Breast epithelium (tissue), 4 donors: Measurements from ENCODE around the gene KMO. TPM values are rescaled to one million over a fixed set of nuclear protein-coding genes. Genes with fewer than 3 reads are reported as not detected.

Source experiments
- DNase-seq, 2 donors: peaks; one replicate each; pipeline ENCODE4 v3.0.0-alpha.2; 2019; ENCODE audit warnings: low spot score in 2 of 2
- H3K27ac ChIP-seq, 2 donors: fragments of 200-600 bp; sonication (generic) in 1 of 2; one replicate each; pipeline ENCODE4 v1.5.1; 2016 to 2019; ENCODE audit warnings: mild to moderate bottlenecking in 1 of 2
- H3K27me3 ChIP-seq, 2 donors: fragments of 200-600 bp; sonication (generic) in 1 of 2; one replicate each; pipeline versions ENCODE4 v1.5.1 to v1.6.0; 2017 to 2019; ENCODE audit warnings: control low read depth in 1 of 2, mild to moderate bottlenecking in 1 of 2
- H3K36me3 ChIP-seq: fragments of 200-600 bp; one replicate; pipeline ENCODE4 v1.5.1; 2019
- H3K4me1 ChIP-seq, 2 donors: fragments of 200-600 bp; sonication (generic); one replicate each; pipeline ENCODE4 v1.5.1; 2016 to 2019; ENCODE audit warnings: control low read depth in 1 of 2
- H3K4me3 ChIP-seq, 3 donors: fragments of 200-600 bp; sonication (generic); 1 replicate in 2 of 3; 2 replicates in 1 of 3; pipeline ENCODE4 v1.5.1; 2016 to 2019; ENCODE audit warnings: mild to moderate bottlenecking in 3 of 3, moderate library complexity in 2 of 3
- H3K9me3 ChIP-seq, 2 donors: fragments of 200-600 bp; sonication (generic) in 1 of 2; one replicate each; pipeline ENCODE4 v1.5.1; 2016 to 2019; ENCODE audit warnings: control low read depth in 1 of 2
- POLR2A ChIP-seq: fragments of 450-650 bp; IDR thresholded peaks from one replicate; pipeline ENCODE4 v1.6.1; 2016; ENCODE audit warnings: antibody characterized with exemption, mild to moderate bottlenecking, moderate library complexity
- POLR2AphosphoS5 ChIP-seq, 3 donors: sonication (generic); formaldehyde crosslinking; IDR thresholded peaks; one replicate each; pipeline ENCODE4 v1.6.1; 2017; ENCODE audit warnings: antibody characterized with exemption in 3 of 3
- intact Hi-C: fragments of 100-400 bp; cut with DNase I; formaldehyde crosslinking; loops from one replicate; pipeline ENCODE4 v1.15.1; 2023; ENCODE audit warnings: low total_unique reads
- total RNA-seq, 3 donors: library from RNA; depleted of rRNA; stranded (reverse); fragments of >200 nt; gene quantifications; one replicate each; pipeline ENCODE4 v1.1.0, GENCODE V29; 2016
- TF ChIP-seq, protein P1 (sequence below), 3 donors: fragments of 450-650 bp; IDR thresholded peaks; one replicate each; pipeline ENCODE4 v1.5.1; 2016 to 2017; ENCODE audit warnings: antibody characterized with exemption in 3 of 3, mild to moderate bottlenecking in 3 of 3, moderate library complexity in 3 of 3

KMO gene
- total RNA-seq, 3 donors from 2014 or later = 1.1 to 4.3 (median 1.9) TPM

DNA sequence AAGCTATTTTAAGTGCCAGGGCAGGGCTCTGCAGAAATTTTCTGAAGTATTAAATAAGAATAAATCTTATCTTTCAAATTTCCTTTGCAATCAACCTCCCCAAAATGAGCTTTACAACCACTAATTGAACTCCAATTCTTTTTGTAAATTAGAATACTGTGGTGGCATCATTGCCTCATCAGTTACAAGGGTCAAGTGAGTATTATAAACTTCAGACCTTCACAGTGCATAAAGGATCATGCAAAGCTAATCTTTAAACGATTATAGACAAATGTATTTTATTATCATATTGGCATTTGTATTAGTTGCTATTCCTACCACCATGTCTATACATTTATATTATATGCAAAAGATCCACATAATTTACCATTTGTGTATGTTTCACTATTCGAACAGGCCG, 100.8 kb downstream of the KMO start:
- Histone ChIP-seq H3K36me3 (no peaks in the 10 kb centered on the region), H3K27ac (no peak overlapping the region), H3K27me3 (no peaks in the 10 kb centered on the region), H3K4me3 (no peak overlapping the region), H3K4me1 (no peaks in the 10 kb centered on the region), H3K9me3 (no peaks in the 10 kb centered on the region)
- no peak for DNase-seq
- intact Hi-C loops = no loop called here
- TF ChIP-seq, protein P1, sequence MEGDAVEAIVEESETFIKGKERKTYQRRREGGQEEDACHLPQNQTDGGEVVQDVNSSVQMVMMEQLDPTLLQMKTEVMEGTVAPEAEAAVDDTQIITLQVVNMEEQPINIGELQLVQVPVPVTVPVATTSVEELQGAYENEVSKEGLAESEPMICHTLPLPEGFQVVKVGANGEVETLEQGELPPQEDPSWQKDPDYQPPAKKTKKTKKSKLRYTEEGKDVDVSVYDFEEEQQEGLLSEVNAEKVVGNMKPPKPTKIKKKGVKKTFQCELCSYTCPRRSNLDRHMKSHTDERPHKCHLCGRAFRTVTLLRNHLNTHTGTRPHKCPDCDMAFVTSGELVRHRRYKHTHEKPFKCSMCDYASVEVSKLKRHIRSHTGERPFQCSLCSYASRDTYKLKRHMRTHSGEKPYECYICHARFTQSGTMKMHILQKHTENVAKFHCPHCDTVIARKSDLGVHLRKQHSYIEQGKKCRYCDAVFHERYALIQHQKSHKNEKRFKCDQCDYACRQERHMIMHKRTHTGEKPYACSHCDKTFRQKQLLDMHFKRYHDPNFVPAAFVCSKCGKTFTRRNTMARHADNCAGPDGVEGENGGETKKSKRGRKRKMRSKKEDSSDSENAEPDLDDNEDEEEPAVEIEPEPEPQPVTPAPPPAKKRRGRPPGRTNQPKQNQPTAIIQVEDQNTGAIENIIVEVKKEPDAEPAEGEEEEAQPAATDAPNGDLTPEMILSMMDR (IDR thresholded peaks at IDR 0.05) = no peak
- TF ChIP-seq POLR2AphosphoS5 (IDR thresholded peaks at IDR 0.05) = no peak
- TF ChIP-seq POLR2A = no peak

DNA sequence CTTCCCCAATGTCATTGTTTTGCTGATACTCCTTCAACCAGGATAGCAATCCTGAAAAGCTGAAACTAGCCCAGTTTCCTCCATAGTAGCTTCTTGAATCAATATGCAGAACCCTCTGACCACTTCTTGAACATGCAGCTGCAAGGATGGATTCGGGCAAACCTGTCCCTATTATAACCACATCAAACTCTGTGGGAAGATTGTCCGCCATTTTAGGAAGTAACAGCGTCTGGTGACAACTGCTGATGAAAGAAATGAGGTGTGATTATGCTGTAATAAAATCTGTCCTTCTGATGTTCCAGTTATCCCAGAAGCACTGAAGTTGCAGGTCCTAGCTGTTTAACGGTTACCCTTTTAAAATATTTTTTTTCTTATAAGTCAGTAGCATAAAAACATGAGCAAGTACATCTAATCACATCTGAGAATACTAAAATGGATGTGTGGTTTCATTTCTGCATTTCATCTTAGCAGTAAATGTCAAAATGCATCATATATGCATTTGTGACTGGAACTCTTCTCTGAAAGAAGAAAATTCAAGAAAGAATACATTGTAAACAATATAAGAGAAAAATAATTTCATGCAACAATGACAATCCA, 103.5 kb downstream of the KMO start:
- Histone ChIP-seq H3K27me3 (no peaks in the 10 kb centered on the region), H3K27ac (no peak overlapping the region), H3K4me1 (no peaks in the 10 kb centered on the region), H3K36me3 (no peaks in the 10 kb centered on the region), H3K9me3 (no peaks in the 10 kb centered on the region), H3K4me3 (no peak overlapping the region)
- no peak for DNase-seq
- TF ChIP-seq, protein P1 (IDR thresholded peaks at IDR 0.05) = no peak
- TF ChIP-seq POLR2AphosphoS5 (IDR thresholded peaks at IDR 0.05) = no peak
- TF ChIP-seq POLR2A = no peak
- intact Hi-C loops = no loop called here

DNA sequence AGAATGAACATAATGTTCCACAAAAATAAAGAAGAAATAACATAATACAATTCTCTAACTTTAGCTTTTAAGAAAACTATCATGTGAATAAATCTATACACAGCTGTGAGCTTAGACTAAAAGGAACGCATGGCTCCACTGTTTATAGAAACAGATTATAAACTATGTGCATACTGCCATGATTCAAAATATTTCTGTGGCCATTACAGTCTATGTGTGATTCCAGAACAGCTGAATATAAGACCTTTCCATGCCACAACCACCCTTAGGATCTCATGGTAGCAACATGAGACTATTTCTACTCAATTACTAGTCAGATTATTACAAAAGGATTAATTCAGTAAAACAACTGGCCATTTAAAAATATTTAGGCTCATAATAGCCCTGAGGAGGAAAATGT, 104.1 kb downstream of the KMO start:
- Histone ChIP-seq H3K36me3 (no peaks in the 10 kb centered on the region), H3K4me1 (no peaks in the 10 kb centered on the region), H3K27me3 (no peaks in the 10 kb centered on the region), H3K9me3 (no peaks in the 10 kb centered on the region), H3K27ac (no peak overlapping the region), H3K4me3 (no peak overlapping the region)
- no peak for DNase-seq
- TF ChIP-seq POLR2A = no peak
- TF ChIP-seq, protein P1 (IDR thresholded peaks at IDR 0.05) = no peak
- no peak for TF ChIP-seq POLR2AphosphoS5 (IDR thresholded peaks at IDR 0.05)
- intact Hi-C loops = no loop called here

DNA sequence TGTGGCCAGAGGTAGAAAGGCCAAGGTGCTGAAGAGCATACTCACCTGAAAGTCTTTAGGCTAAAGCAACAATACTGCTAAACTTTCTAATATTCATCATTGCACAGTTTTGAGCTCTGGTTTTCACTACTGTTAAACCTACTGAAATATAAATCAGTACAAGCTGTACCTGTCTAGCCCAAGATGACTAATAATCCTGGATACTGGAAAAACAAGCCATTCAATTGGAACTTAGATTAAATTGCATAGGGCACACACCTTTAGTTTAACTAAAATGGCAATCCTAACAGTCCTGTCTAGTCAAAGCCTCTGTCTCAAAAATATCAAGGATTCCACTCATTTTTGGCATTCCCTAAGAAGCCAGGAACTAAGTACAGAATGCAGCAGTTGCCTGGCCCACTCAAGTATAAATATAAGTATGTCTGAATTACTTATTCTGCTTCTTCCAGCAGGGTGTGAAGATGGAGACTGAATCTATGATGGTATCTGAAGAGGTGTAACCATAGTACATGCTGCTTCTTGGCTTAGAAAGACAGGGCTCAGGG, 104.9 kb downstream of the KMO start:
- Histone ChIP-seq H3K4me1 (no peaks in the 10 kb centered on the region), H3K9me3 (no peaks in the 10 kb centered on the region), H3K4me3 (no peak overlapping the region), H3K27me3 (no peaks in the 10 kb centered on the region), H3K36me3 (no peaks in the 10 kb centered on the region), H3K27ac (no peak overlapping the region)
- intact Hi-C loops = no loop called here
- no peak for TF ChIP-seq POLR2A
- no peak for TF ChIP-seq POLR2AphosphoS5 (IDR thresholded peaks at IDR 0.05)
- TF ChIP-seq, protein P1 (IDR thresholded peaks at IDR 0.05) = no peak
- no peak for DNase-seq

DNA sequence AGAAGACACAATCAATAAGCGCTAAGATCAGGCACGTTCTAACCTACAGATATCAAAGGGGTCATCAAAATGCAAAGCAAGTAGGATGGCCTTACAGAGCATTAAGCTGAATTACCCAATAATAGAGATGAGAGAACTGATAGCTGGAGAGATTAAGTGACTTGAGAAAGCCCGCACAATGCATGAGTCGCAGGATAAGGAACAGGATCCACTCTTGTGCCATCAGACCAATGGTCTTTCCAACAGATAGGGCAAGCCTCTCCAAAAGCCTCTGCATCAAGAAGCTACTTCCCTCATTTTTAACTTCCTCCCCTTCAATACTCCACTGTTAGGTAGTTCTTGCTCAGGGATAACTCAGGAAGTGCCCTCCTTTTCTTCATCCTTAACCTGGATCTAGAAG, 105.4 kb downstream of the KMO start:
- intact Hi-C loops = no loop called here
- no peaks in the 10 kb centered on the region for H3K4me1 ChIP-seq
- H3K27me3 ChIP-seq = no peaks in the 10 kb centered on the region
- H3K27ac ChIP-seq = no peak overlapping the region
- DNase-seq = no peak
- H3K9me3 ChIP-seq = no peaks in the 10 kb centered on the region
- H3K4me3 ChIP-seq = no peak overlapping the region
- TF ChIP-seq, protein P1 (IDR thresholded peaks at IDR 0.05) = no peak
- TF ChIP-seq POLR2AphosphoS5 (IDR thresholded peaks at IDR 0.05) = no peak
- no peak for TF ChIP-seq POLR2A
- H3K36me3 ChIP-seq = no peaks in the 10 kb centered on the region
